HG02642 (cell line): Measurements from ENCODE around the gene PAQR8.

Experiments used
- ATAC-seq: cut with Tn5 transposase; IDR thresholded peaks from one replicate; pipeline ENCODE4 v1.9.1; 2021; ENCODE audit warnings: mild to moderate bottlenecking; ENCODE audit not compliant: unreplicated experiment, poor library complexity

PAQR8 gene

GRCh38 chr6:52346503-52346902 lies 15.4 kb upstream of the PAQR8 start:
- no peak for ATAC-seq

- ATAC-seq: no peak
These were observed 14.1 kb upstream of the PAQR8 start for GRCh38 chr6:52347818-52348217.

GRCh38 chr6:52351879-52352238 lies 10.1 kb upstream of the PAQR8 start:
- no peak for ATAC-seq

GRCh38 chr6:52352239-52353018 lies 9.5 kb upstream of the PAQR8 start:
- ATAC-seq: peak; percentile 94

- no peak for ATAC-seq
These were observed 5.9 kb upstream of the PAQR8 start for GRCh38 chr6:52356017-52356416.

GRCh38 chr6:52359403-52359802 lies 2.5 kb upstream of the PAQR8 start:
- no peak for ATAC-seq

- ATAC-seq: no peak
These were observed 1.9 kb upstream of the PAQR8 start for GRCh38 chr6:52360028-52360427.

GRCh38 chr6:52360601-52361413 lies 1.1 kb upstream of the PAQR8 start:
- ATAC-seq: no peak

GRCh38 chr6:52361414-52361944 lies 472 bp upstream of the PAQR8 start:
- peak; percentile 9 for ATAC-seq

GRCh38 chr6:52362443-52363227 lies 684 bp downstream of the PAQR8 start:
- ATAC-seq: peak; percentile 52

GRCh38 chr6:52363228-52363867 lies 1.4 kb downstream of the PAQR8 start:
- ATAC-seq: no peak

GRCh38 chr6:52364480-52365166 lies 2.7 kb downstream of the PAQR8 start:
- no peak for ATAC-seq

GRCh38 chr6:52365317-52365716 lies 3.4 kb downstream of the PAQR8 start:
- no peak for ATAC-seq

- no peak for ATAC-seq
These were observed 4.1 kb downstream of the PAQR8 start for GRCh38 chr6:52365866-52366540.

GRCh38 chr6:52368002-52368401 lies 6.1 kb downstream of the PAQR8 start:
- no peak for ATAC-seq

- ATAC-seq: no peak
These were observed 7.3 kb downstream of the PAQR8 start for GRCh38 chr6:52369234-52369633.

GRCh38 chr6:52371656-52372191 lies 9.8 kb downstream of the PAQR8 start:
- no peak for ATAC-seq

- no peak for ATAC-seq
These were observed 11.3 kb downstream of the PAQR8 start for GRCh38 chr6:52373151-52373690.

- ATAC-seq: no peak
These were observed 12.3 kb downstream of the PAQR8 start for GRCh38 chr6:52374247-52374646.
